Measurements from ENCODE around the gene MCM3. TPM values are rescaled to one million over a fixed set of nuclear protein-coding genes. Genes with fewer than 3 reads are reported as not detected.

MCM3 gene
- total and polyA plus RNA-seq, 2 of the 4 experiments (the other 2 are of a cell fraction), result 54.6 to 66.5 TPM

DNA sequence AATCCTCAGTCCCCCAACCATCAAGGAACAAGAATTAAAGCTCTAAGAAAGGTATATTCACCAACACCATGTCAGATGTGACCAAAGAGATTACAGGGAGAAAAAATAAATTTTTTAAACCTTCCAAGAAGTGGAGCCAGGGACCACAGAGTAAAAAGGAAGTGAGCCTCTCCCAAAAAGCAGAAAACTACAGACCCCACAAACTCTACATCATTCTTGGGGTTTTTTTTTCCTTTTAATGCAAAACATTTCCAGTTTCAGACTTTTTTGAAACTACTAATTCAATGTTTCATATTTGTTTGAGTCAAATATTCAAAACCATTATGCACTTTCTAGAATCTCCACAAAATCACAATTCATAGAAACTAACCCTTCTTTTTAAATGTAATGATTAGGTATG is 33.4 kb downstream of the MCM3 start:
- no TSS peak for BruUV-seq (replicated peaks)
- TF ChIP-seq MAZ (IDR thresholded peaks at IDR 0.05; ENCODE audit: borderline replicate concordance, low read depth, low read length) (no peak), MXI1 (IDR thresholded peaks at IDR 0.05; ENCODE audit: borderline replicate concordance, low read depth, low read length) (no peak), MAFK (IDR thresholded peaks at IDR 0.05; ENCODE audit: low read depth, low read length) (no peak), FOS (IDR thresholded peaks at IDR 0.05; ENCODE audit: low read depth, low read length) (no peak)
- TF ChIP-seq, protein P1, sequence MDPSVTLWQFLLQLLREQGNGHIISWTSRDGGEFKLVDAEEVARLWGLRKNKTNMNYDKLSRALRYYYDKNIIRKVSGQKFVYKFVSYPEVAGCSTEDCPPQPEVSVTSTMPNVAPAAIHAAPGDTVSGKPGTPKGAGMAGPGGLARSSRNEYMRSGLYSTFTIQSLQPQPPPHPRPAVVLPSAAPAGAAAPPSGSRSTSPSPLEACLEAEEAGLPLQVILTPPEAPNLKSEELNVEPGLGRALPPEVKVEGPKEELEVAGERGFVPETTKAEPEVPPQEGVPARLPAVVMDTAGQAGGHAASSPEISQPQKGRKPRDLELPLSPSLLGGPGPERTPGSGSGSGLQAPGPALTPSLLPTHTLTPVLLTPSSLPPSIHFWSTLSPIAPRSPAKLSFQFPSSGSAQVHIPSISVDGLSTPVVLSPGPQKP (IDR thresholded peaks at IDR 0.05; ENCODE audit: borderline replicate concordance, low read depth, low read length), result no peak
- H3K9me3 ChIP-seq (ENCODE audit: control insufficient read depth, insufficient read depth, low read length), result no peaks in the 10 kb centered on the region; the same call in 1 of the 2 replicates
- H3K9ac ChIP-seq (ENCODE audit: low read depth, low read length), result no peak overlapping the region
- DNase-seq, result no peak
- H3K23ac ChIP-seq (ENCODE audit: low read depth, low read length), result no peak overlapping the region
- no peak overlapping the region for H3K56ac ChIP-seq (ENCODE audit: extremely low read depth, insufficient read depth, low read length)
- H4K20me1 ChIP-seq (ENCODE audit: insufficient read depth, low read length), result no peaks in the 10 kb centered on the region
- no peak overlapping the region for H2BK5ac ChIP-seq (ENCODE audit: low read depth, low read length, poor library complexity, severe bottlenecking)
- no peak overlapping the region for H2AK9ac ChIP-seq (replicated peaks; ENCODE audit: low read depth, low read length, poor library complexity)
- no peak overlapping the region for H3K27ac ChIP-seq (ENCODE audit: insufficient read depth, low read length)
- no peaks in the 10 kb centered on the region for H3K4me1 ChIP-seq (ENCODE audit: control insufficient read depth, insufficient read depth, low read length)
- H2AK5ac ChIP-seq (ENCODE audit: low read depth, low read length), result no peak overlapping the region
- H2BK120ac ChIP-seq (ENCODE audit: low read depth, low read length), result no peak overlapping the region
- H3K4ac ChIP-seq (ENCODE audit: low read depth, low read length), result no peak overlapping the region
- H3K27me3 ChIP-seq (ENCODE audit: control insufficient read depth, insufficient read depth, low read length), result peaks cover 31% of the 10 kb centered on the region
- no peak overlapping the region for H2BK20ac ChIP-seq (ENCODE audit: low read depth, low read length)
- H3K14ac ChIP-seq (replicated peaks; ENCODE audit: low read depth, low read length), result no peak overlapping the region
- H2AFZ ChIP-seq (replicated peaks; ENCODE audit: low read length, poor library complexity), result no peak overlapping the region
- no peak overlapping the region for H2BK15ac ChIP-seq (ENCODE audit: low read depth, low read length)
- H3K36me3 ChIP-seq (ENCODE audit: control insufficient read depth, insufficient read depth, low read length), result no peaks in the 10 kb centered on the region
- intact Hi-C loops (cut with micrococcal nuclease) (no loop called here), dilution Hi-C loops (cut with HindIII; ENCODE audit: low sequenced_read_pairs, unreplicated experiment) (no loop called here), in situ Hi-C loops (cut with MboI; ENCODE audit: low sequenced_read_pairs) (no loop called here)
- no peak overlapping the region for H4K5ac ChIP-seq (ENCODE audit: low read depth, low read length)
- POLR2A ChIA-PET (ENCODE audit: unreplicated experiment), result no interaction called here
- H3K79me1 ChIP-seq (ENCODE audit: low read depth in 1 of 2, low read length in 2 of 2), result no peaks in the 10 kb centered on the region
- H3K4me2 ChIP-seq (ENCODE audit: low read depth, low read length), result no peak overlapping the region
- no peak overlapping the region for H4K8ac ChIP-seq (ENCODE audit: low read depth in 2 of 2, low read length in 2 of 2)
- no peak for ATAC-seq (ENCODE audit: low read depth)
- no peak overlapping the region for H4K91ac ChIP-seq (ENCODE audit: insufficient read depth, low read depth, low read length)
- CTCF ChIA-PET, result interaction anchor here (0.7 kb wide), 1 partner anchor 17 kb away, joined by 3 read pairs; no protein-coding TSS in a partner anchor
- no peak overlapping the region for H3K4me3 ChIP-seq (ENCODE audit: insufficient read depth, low read depth, low read length)
- H3K18ac ChIP-seq (ENCODE audit: low read depth, low read length), result no peak overlapping the region
- H3K9me1 ChIP-seq (ENCODE audit: insufficient read depth, low read length), result no peaks in the 10 kb centered on the region

Data from IMR-90 (cell line).